PC-9 (cell line): ENCODE results near the gene PLCL2. TPM values are rescaled to one million over a fixed set of nuclear protein-coding genes. Genes with fewer than 3 reads are reported as not detected.

Experiments
- BruUV-seq: library from RNA; stranded (reverse); fragments of 400-500 nt; replicated peaks from 2 replicates; lab custom pipeline; 2021; lab: Mats Ljungman, UMichigan
- CTCF ChIA-PET: fragments of 300-600 bp; sonication (Branson Sonifier 250); formaldehyde crosslinking; loops from one replicate; lab custom pipeline; 2022; ENCODE audit warnings: antibody characterized with exemption; lab: Charles Lee
- POLR2A ChIA-PET: fragments of 300-600 bp; sonication (Branson Sonifier 250); formaldehyde crosslinking; loops from one replicate; lab custom pipeline; 2022; ENCODE audit warnings: antibody characterized with exemption; ENCODE audit not compliant: unreplicated experiment; lab: Charles Lee
- DNase-seq, 2 experiments: peaks; one replicate each; pipeline versions ENCODE4 v3.0.0 to v3.0.0-alpha.2; 2015 to 2022; ENCODE audit warnings: mixed read lengths in 1 of 2
- H2AFZ ChIP-seq: fragments of 200-600 bp; sonication (generic); 2 replicates; pipeline ENCODE4 v1.8.1; 2017; ENCODE audit warnings: antibody characterized with exemption
- H3F3A ChIP-seq: fragments of 200-600 bp; sonication (generic); 2 replicates; pipeline ENCODE4 v1.8.1; 2017; ENCODE audit warnings: antibody characterized with exemption, mild to moderate bottlenecking, low read depth; ENCODE audit not compliant: insufficient read depth
- H3K27ac ChIP-seq: fragments of 200-600 bp; sonication (generic); 2 replicates; pipeline ENCODE4 v1.6.1; 2016; ENCODE audit warnings: mixed run types
- H3K27me3 ChIP-seq: fragments of 200-600 bp; sonication (generic); 2 replicates; pipeline ENCODE4 v1.6.1; 2016; ENCODE audit warnings: low read depth, mixed run types; ENCODE audit not compliant: insufficient read depth
- H3K36me3 ChIP-seq: fragments of 200-600 bp; sonication (generic); 2 replicates; pipeline ENCODE4 v1.6.1; 2016; ENCODE audit warnings: low read depth, mixed run types
- H3K4me1 ChIP-seq: fragments of 200-600 bp; sonication (generic); replicated peaks from 2 replicates; pipeline ENCODE4 v1.6.1; 2016; ENCODE audit warnings: mixed run types; ENCODE audit not compliant: insufficient read depth
- H3K4me2 ChIP-seq: fragments of 200-600 bp; sonication (generic); 2 replicates; pipeline ENCODE4 v1.6.1; 2017; ENCODE audit warnings: mixed run types
- H3K4me3 ChIP-seq: fragments of 200-600 bp; sonication (generic); 2 replicates; pipeline ENCODE4 v1.6.1; 2016; ENCODE audit warnings: mixed run types
- H3K79me2 ChIP-seq: fragments of 200-600 bp; sonication (generic); 2 replicates; pipeline ENCODE4 v1.6.1; 2017; ENCODE audit warnings: low read depth, mixed run types
- H3K9me2 ChIP-seq: fragments of 200-600 bp; sonication (generic); 2 replicates; pipeline ENCODE4 v1.8.1; 2017; ENCODE audit warnings: mild to moderate bottlenecking; ENCODE audit not compliant: insufficient read depth
- H3K9me3 ChIP-seq: fragments of 200-600 bp; sonication (generic); 2 replicates; pipeline ENCODE4 v1.8.1; 2016; ENCODE audit warnings: low read depth; ENCODE audit not compliant: insufficient read depth
- H4K20me1 ChIP-seq: fragments of 200-600 bp; sonication (generic); 2 replicates; pipeline ENCODE4 v1.8.1; 2017; ENCODE audit not compliant: insufficient read depth
- CTCF ChIP-seq: fragments of 200-600 bp; sonication (generic); conservative IDR thresholded peaks from 2 replicates; pipeline ENCODE4 v1.6.1; 2017; ENCODE audit warnings: mixed run types, antibody characterized with exemption, mild to moderate bottlenecking, moderate library complexity
- EZH2 ChIP-seq: fragments of 200-600 bp; sonication (generic); IDR thresholded peaks from 2 replicates; pipeline ENCODE4 v1.8.0; 2017; ENCODE audit warnings: antibody characterized with exemption, low read depth
- intact Hi-C: fragments of 100-400 bp; cut with micrococcal nuclease; formaldehyde crosslinking; loops from one replicate; pipeline ENCODE4 v1.10.0; 2022; ENCODE audit not compliant: unreplicated experiment
- total RNA-seq: library from RNA; stranded (reverse); gene quantifications from 2 replicates; pipeline ENCODE4 v1.2.3, GENCODE V29; 2021

Gene PLCL2
- total RNA-seq, 1 experiment from 2014 or later: 4.6 TPM

GRCh38 chr3:17120115-17120514 lies 235.4 kb downstream of the PLCL2 start:
- H3K4me2 ChIP-seq: no peak overlapping the region
- H3K9me3 ChIP-seq: no peaks in the 10 kb centered on the region
- no peak for DNase-seq
- no peaks in the 10 kb centered on the region for H4K20me1 ChIP-seq
- ChIA-PET POLR2A (no interaction called here), CTCF (no interaction called here)
- H3K4me1 ChIP-seq: no peaks in the 10 kb centered on the region
- H3K27ac ChIP-seq: no peak overlapping the region
- H3K36me3 ChIP-seq: no peaks in the 10 kb centered on the region
- no peak overlapping the region for H3K4me3 ChIP-seq
- intact Hi-C loops: no loop called here
- no peak overlapping the region for H2AFZ ChIP-seq
- H3K27me3 ChIP-seq: no peaks in the 10 kb centered on the region
- TF ChIP-seq CTCF (no peak), EZH2 (no peak)
- no peaks in the 10 kb centered on the region for H3K9me2 ChIP-seq
- H3K79me2 ChIP-seq: no peaks in the 10 kb centered on the region
- no TSS peak for BruUV-seq
- no peaks in the 10 kb centered on the region for H3F3A ChIP-seq

GRCh38 chr3:17121336-17121735 lies 236.6 kb downstream of the PLCL2 start:
- no peak for TF ChIP-seq EZH2
- TF ChIP-seq CTCF: no peak
- ChIA-PET CTCF (no interaction called here), POLR2A (no interaction called here)
- DNase-seq: no peak
- Histone ChIP-seq H3K9me2 (no peaks in the 10 kb centered on the region), H3K27me3 (no peaks in the 10 kb centered on the region), H3K27ac (no peak overlapping the region), H3K4me3 (no peak overlapping the region), H3K4me1 (no peaks in the 10 kb centered on the region), H3F3A (no peaks in the 10 kb centered on the region), H3K79me2 (no peaks in the 10 kb centered on the region), H4K20me1 (no peaks in the 10 kb centered on the region), H3K9me3 (no peaks in the 10 kb centered on the region), H3K4me2 (no peak overlapping the region), H2AFZ (no peak overlapping the region), H3K36me3 (no peaks in the 10 kb centered on the region)
- no TSS peak for BruUV-seq
- intact Hi-C loops: no loop called here

- Histone ChIP-seq H4K20me1 (no peaks in the 10 kb centered on the region), H3K4me2 (no peak overlapping the region), H3K4me1 (no peaks in the 10 kb centered on the region), H3K9me3 (no peaks in the 10 kb centered on the region), H3K79me2 (no peaks in the 10 kb centered on the region), H3K4me3 (no peak overlapping the region), H3K27me3 (no peaks in the 10 kb centered on the region), H2AFZ (no peak overlapping the region), H3K27ac (no peak overlapping the region), H3F3A (no peaks in the 10 kb centered on the region), H3K9me2 (no peaks in the 10 kb centered on the region), H3K36me3 (no peaks in the 10 kb centered on the region)
- DNase-seq: no peak
- ChIA-PET POLR2A (no interaction called here), CTCF (no interaction called here)
- intact Hi-C loops: no loop called here
- no peak for TF ChIP-seq CTCF
- TF ChIP-seq EZH2: no peak
- BruUV-seq: no TSS peak
These were observed 238.0 kb downstream of the PLCL2 start for GRCh38 chr3:17122758-17123157.
